Activated naive CD4-positive, alpha-beta T cell treated with anti-CD3 and anti-CD28 coated beads, Interleukin-2, amount 50 U/mL, for 24 hours (primary cell): ENCODE measurements around the gene QARS1.
A peak's percentile ranks its signal among the peaks of the same experiment; 100 is the strongest.

Source experiments
- H3K27ac Mint-ChIP-seq: one replicate; pipeline ENCODE4 v1.8.0; 2021; ENCODE audit warnings: mild to moderate bottlenecking, mixed read lengths
- H3K27me3 Mint-ChIP-seq: one replicate; pipeline ENCODE4 v1.8.0; 2021; ENCODE audit warnings: mixed read lengths
- H3K36me3 Mint-ChIP-seq: one replicate; pipeline ENCODE4 v1.8.0; 2021; ENCODE audit warnings: mixed read lengths
- H3K4me1 Mint-ChIP-seq: one replicate; pipeline ENCODE4 v1.8.0; 2021; ENCODE audit warnings: mixed read lengths
- H3K4me3 Mint-ChIP-seq: one replicate; pipeline ENCODE4 v1.8.0; 2021; ENCODE audit warnings: mild to moderate bottlenecking, mixed read lengths
- H3K9me3 Mint-ChIP-seq: one replicate; pipeline ENCODE4 v1.8.0; 2021; ENCODE audit warnings: mixed read lengths

QARS1 gene

GRCh38 chr3:49123687-49124086 lies 19.1 kb upstream of the QARS1 start:
- peaks cover 15% of the 10 kb centered on the region for H3K4me1 Mint-ChIP-seq

GRCh38 chr3:49122886-49123545 lies 18.5 kb upstream of the QARS1 start:
- Mint-ChIP-seq H3K27ac (no peak overlapping the region), H3K4me1 (peaks cover 16% of the 10 kb centered on the region), H3K9me3 (no peaks in the 10 kb centered on the region), H3K36me3 (no peaks in the 10 kb centered on the region), H3K4me3 (no peak overlapping the region), H3K27me3 (no peaks in the 10 kb centered on the region)

More at GRCh38 chr3:49123687-49124086, 19.1 kb upstream of the QARS1 start:
- Mint-ChIP-seq H3K27me3 (no peaks in the 10 kb centered on the region), H3K9me3 (no peaks in the 10 kb centered on the region), H3K36me3 (no peaks in the 10 kb centered on the region), H3K27ac (no peak overlapping the region), H3K4me3 (no peak overlapping the region)

- Mint-ChIP-seq H3K27me3 (no peaks in the 10 kb centered on the region), H3K27ac (peak overlapping the region; percentile 70), H3K9me3 (no peaks in the 10 kb centered on the region), H3K36me3 (peaks cover 2% of the 10 kb centered on the region), H3K4me3 (no peak overlapping the region), H3K4me1 (peaks cover 21% of the 10 kb centered on the region)
These were observed 17.9 kb upstream of the QARS1 start for GRCh38 chr3:49122451-49122850.

GRCh38 chr3:49122022-49122421 lies 17.5 kb upstream of the QARS1 start:
- peak overlapping the region; percentile 70 for H3K27ac Mint-ChIP-seq
- peak overlapping the region; percentile 92 for H3K4me3 Mint-ChIP-seq
- no peaks in the 10 kb centered on the region for H3K9me3 Mint-ChIP-seq
- H3K36me3 Mint-ChIP-seq: peaks cover 2% of the 10 kb centered on the region
- no peaks in the 10 kb centered on the region for H3K27me3 Mint-ChIP-seq
- peaks cover 23% of the 10 kb centered on the region for H3K4me1 Mint-ChIP-seq

GRCh38 chr3:49121132-49121736 lies 16.7 kb upstream of the QARS1 start:
- peak overlapping the region; percentile 92 for H3K4me3 Mint-ChIP-seq
- H3K27me3 Mint-ChIP-seq: no peaks in the 10 kb centered on the region
- peak overlapping the region; percentile 74 for H3K27ac Mint-ChIP-seq
- peaks cover 2% of the 10 kb centered on the region for H3K36me3 Mint-ChIP-seq
- no peaks in the 10 kb centered on the region for H3K9me3 Mint-ChIP-seq
- H3K4me1 Mint-ChIP-seq: peaks cover 23% of the 10 kb centered on the region

- no peaks in the 10 kb centered on the region for H3K27me3 Mint-ChIP-seq
- peaks cover 2% of the 10 kb centered on the region for H3K36me3 Mint-ChIP-seq
- peaks cover 23% of the 10 kb centered on the region for H3K4me1 Mint-ChIP-seq
- H3K9me3 Mint-ChIP-seq: no peaks in the 10 kb centered on the region
- peak within 1 kb of the TSS; percentile 90 for H3K27ac Mint-ChIP-seq
- peak within 1 kb of the TSS; percentile 92 for H3K4me3 Mint-ChIP-seq
These were observed 16.0 kb upstream of the QARS1 start, which contains the start of gene USP19 for GRCh38 chr3:49120438-49121131. Gene USP19, minus strand, starts transcription at chr3:49120823. Its CDS starts 1,678 bp downstream, at chr3:49119145.

GRCh38 chr3:49120096-49120437 lies 15.5 kb upstream of the QARS1 start:
- Mint-ChIP-seq H3K9me3 (no peaks in the 10 kb centered on the region), H3K4me3 (peak overlapping the region; percentile 92), H3K27ac (peak overlapping the region; percentile 90), H3K27me3 (no peaks in the 10 kb centered on the region), H3K36me3 (peaks cover 2% of the 10 kb centered on the region), H3K4me1 (peaks cover 23% of the 10 kb centered on the region)

- peaks cover 23% of the 10 kb centered on the region for H3K4me1 Mint-ChIP-seq
- H3K27ac Mint-ChIP-seq: peak overlapping the region; percentile 51
- H3K4me3 Mint-ChIP-seq: peak overlapping the region; percentile 92
- no peaks in the 10 kb centered on the region for H3K9me3 Mint-ChIP-seq
- H3K27me3 Mint-ChIP-seq: no peaks in the 10 kb centered on the region
- peaks cover 2% of the 10 kb centered on the region for H3K36me3 Mint-ChIP-seq
These were observed 14.9 kb upstream of the QARS1 start for GRCh38 chr3:49119439-49119838.

- peaks cover 2% of the 10 kb centered on the region for H3K36me3 Mint-ChIP-seq
These were observed 14.5 kb upstream of the QARS1 start for GRCh38 chr3:49119036-49119435.

GRCh38 chr3:49112262-49112661 lies 7.7 kb upstream of the QARS1 start:
- no peaks in the 10 kb centered on the region for H3K9me3 Mint-ChIP-seq
- H3K27me3 Mint-ChIP-seq: no peaks in the 10 kb centered on the region
- H3K4me3 Mint-ChIP-seq: no peak overlapping the region
- peaks cover under 1% of the 10 kb centered on the region for H3K4me1 Mint-ChIP-seq
- H3K27ac Mint-ChIP-seq: no peak overlapping the region
- peaks cover 2% of the 10 kb centered on the region for H3K36me3 Mint-ChIP-seq

More at GRCh38 chr3:49119036-49119435, 14.5 kb upstream of the QARS1 start:
- Mint-ChIP-seq H3K27me3 (no peaks in the 10 kb centered on the region), H3K27ac (peak overlapping the region; percentile 51), H3K4me3 (peak overlapping the region; percentile 92), H3K9me3 (no peaks in the 10 kb centered on the region), H3K4me1 (peaks cover 23% of the 10 kb centered on the region)

GRCh38 chr3:49111347-49111746 lies 6.8 kb upstream of the QARS1 start:
- peaks cover 2% of the 10 kb centered on the region for H3K36me3 Mint-ChIP-seq
- no peaks in the 10 kb centered on the region for H3K9me3 Mint-ChIP-seq
- no peaks in the 10 kb centered on the region for H3K27me3 Mint-ChIP-seq
- H3K4me3 Mint-ChIP-seq: no peak overlapping the region
- no peaks in the 10 kb centered on the region for H3K4me1 Mint-ChIP-seq
- no peak overlapping the region for H3K27ac Mint-ChIP-seq

- Mint-ChIP-seq H3K4me1 (peaks cover 2% of the 10 kb centered on the region), H3K9me3 (no peaks in the 10 kb centered on the region), H3K36me3 (peaks cover 2% of the 10 kb centered on the region), H3K4me3 (no peak overlapping the region), H3K27ac (no peak overlapping the region), H3K27me3 (no peaks in the 10 kb centered on the region)
These were observed 6.2 kb upstream of the QARS1 start for GRCh38 chr3:49110780-49111179.

- Mint-ChIP-seq H3K27me3 (no peaks in the 10 kb centered on the region), H3K4me1 (peaks cover 22% of the 10 kb centered on the region), H3K9me3 (no peaks in the 10 kb centered on the region), H3K36me3 (peaks cover 4% of the 10 kb centered on the region), H3K27ac (no peak overlapping the region), H3K4me3 (no peak overlapping the region)
These were observed 3.8 kb upstream of the QARS1 start for GRCh38 chr3:49108346-49108745.

- Mint-ChIP-seq H3K36me3 (peaks cover 8% of the 10 kb centered on the region), H3K27ac (peak overlapping the region; percentile 98), H3K27me3 (no peaks in the 10 kb centered on the region), H3K9me3 (no peaks in the 10 kb centered on the region), H3K4me3 (peak overlapping the region; percentile 97), H3K4me1 (peaks cover 24% of the 10 kb centered on the region)
These were observed 518 bp downstream of the QARS1 start for GRCh38 chr3:49104052-49104426.

GRCh38 chr3:49100046-49100615 lies 4.4 kb downstream of the QARS1 start:
- H3K4me1 Mint-ChIP-seq: peaks cover 20% of the 10 kb centered on the region
- no peak overlapping the region for H3K27ac Mint-ChIP-seq
- H3K27me3 Mint-ChIP-seq: no peaks in the 10 kb centered on the region
- peaks cover 8% of the 10 kb centered on the region for H3K36me3 Mint-ChIP-seq
- no peak overlapping the region for H3K4me3 Mint-ChIP-seq
- H3K9me3 Mint-ChIP-seq: no peaks in the 10 kb centered on the region
